Adrenal gland (tissue), 12 donors: ENCODE results near the gene CPD. TPM values are rescaled to one million over a fixed set of nuclear protein-coding genes. Genes with fewer than 3 reads are reported as not detected.

Source experiments
- DNase-seq, 7 donors: peaks; one replicate each; pipeline ENCODE4 v3.0.0-alpha.2; 2019 to 2020
- H3K27ac ChIP-seq, 5 donors: fragments of 200-600 bp; sonication (generic) in 4 of 5; 1 replicate in 3 of 5; 2 replicates in 2 of 5; pipeline versions ENCODE4 v1.5.1 to v1.8.0; 2016 to 2020; ENCODE audit warnings: mild to moderate bottlenecking in 1 of 5
- H3K27me3 ChIP-seq: fragments of 200-600 bp; 2 replicates; pipeline ENCODE4 v1.8.0; 2021
- H3K36me3 ChIP-seq, 2 donors: fragments of 200-600 bp; replicated peaks in 1 of 2; 1 replicate in 1 of 2; 2 replicates in 1 of 2; pipeline versions ENCODE4 v1.5.1 to v1.8.0; 2018 to 2022
- H3K4me1 ChIP-seq, 2 donors: fragments of 200-600 bp; replicated peaks in 1 of 2; 1 replicate in 1 of 2; 2 replicates in 1 of 2; pipeline versions ENCODE4 v1.5.1 to v1.8.0; 2018 to 2021
- H3K4me3 ChIP-seq, 4 donors: fragments of 200-600 bp; sonication (generic) in 3 of 4; one replicate each; pipeline ENCODE4 v1.5.1; 2016 to 2018
- H3K9me3 ChIP-seq, 3 donors: fragments of 200-600 bp; sonication (generic) in 1 of 3; replicated peaks in 1 of 3; 1 replicate in 2 of 3; 2 replicates in 1 of 3; pipeline versions ENCODE4 v1.5.1 to v1.8.0; 2016 to 2021
- CTCF ChIP-seq, 6 experiments: fragments of 450-650 bp in 4 of 6; fragments of 200-600 bp in 2 of 6; sonication (generic) in 1 of 6; IDR thresholded peaks; 1 replicate in 5 of 6; 2 replicates in 1 of 6; pipeline versions ENCODE4 v1.5.1 to v1.8.0; 2016 to 2021; ENCODE audit warnings: antibody characterized with exemption in 6 of 6, mild to moderate bottlenecking in 2 of 6, moderate library complexity in 1 of 6
- POLR2A ChIP-seq, 2 donors: fragments of 450-650 bp; IDR thresholded peaks; one replicate each; pipeline ENCODE4 v1.6.1; 2017; ENCODE audit warnings: antibody characterized with exemption in 2 of 2, mild to moderate bottlenecking in 2 of 2, moderate library complexity in 1 of 2
- WGBS, 4 donors: extraction: QIAGEN DNeasy Blood & Tissue Kit in 2 of 4; methylation state at CpG; one replicate each; pipeline versions ENCODE4 v1.1.5 to v1.1.7; 2013 to 2017; 5-methylcytosine and 5-hydroxymethylcytosine counted together
- intact Hi-C, 2 donors: fragments of 100-400 bp; cut with DNase I; formaldehyde crosslinking; loops; one replicate each; pipeline versions ENCODE4 v1.14.1 to v1.15.0; 2022 to 2023
- polyA plus RNA-seq, 3 donors: library from polyadenylated mRNA; stranded (reverse); fragments of 200-250 nt in 2 of 3; fragments of 350-450 nt in 1 of 3; fragmentation: Illumina TruSeq in 1 of 3; extraction: RNeasy Lipid Tissue Mini Kit (QIAGEN cat#74804) in 1 of 3; gene quantifications; one replicate each; pipeline ENCODE4 v1.2.3, GENCODE V29; 2013 to 2014
- total RNA-seq, 9 donors: library from RNA; depleted of rRNA in 4 of 9; stranded (reverse); fragments of >200 nt in 4 of 9; fragments of 120-200 nt in 1 of 9; fragmentation: NEBNext Ultra II Directional in 1 of 9; extraction: Animal tissue kit (Norgen Biotek cat#: 25700) in 1 of 9; gene quantifications; one replicate each; pipeline versions ENCODE4 v1.1.0 to v1.2.4, GENCODE V29; 2013 to 2023
- donor health status: healthy with polysubstance abuse.
- donor health status: Bipolar disorder and iron deficiency.
- donor health status: DM: yes; HTN: yes; CAD: no.
- donor health status: DM: no; HTN: no; CAD: no.
- donor health status: DM: no; HTN: no; CAD: no.
- donor health status: DM: yes; HTN: yes; CAD: no.

The CPD gene
- total and polyA plus RNA-seq, 12 donors: 4.2 to 52.8 (median 33.0) TPM

GRCh38 chr17:30468465-30468864 lies 89.7 kb downstream of the CPD start:
- Histone ChIP-seq H3K27ac (no peak overlapping the region), H3K27me3 (no peaks in the 10 kb centered on the region)
- WGBS, 4 donors: 98 to 100% (median 98%) methylated on average over 2 of the region's 2 CpGs

DNA sequence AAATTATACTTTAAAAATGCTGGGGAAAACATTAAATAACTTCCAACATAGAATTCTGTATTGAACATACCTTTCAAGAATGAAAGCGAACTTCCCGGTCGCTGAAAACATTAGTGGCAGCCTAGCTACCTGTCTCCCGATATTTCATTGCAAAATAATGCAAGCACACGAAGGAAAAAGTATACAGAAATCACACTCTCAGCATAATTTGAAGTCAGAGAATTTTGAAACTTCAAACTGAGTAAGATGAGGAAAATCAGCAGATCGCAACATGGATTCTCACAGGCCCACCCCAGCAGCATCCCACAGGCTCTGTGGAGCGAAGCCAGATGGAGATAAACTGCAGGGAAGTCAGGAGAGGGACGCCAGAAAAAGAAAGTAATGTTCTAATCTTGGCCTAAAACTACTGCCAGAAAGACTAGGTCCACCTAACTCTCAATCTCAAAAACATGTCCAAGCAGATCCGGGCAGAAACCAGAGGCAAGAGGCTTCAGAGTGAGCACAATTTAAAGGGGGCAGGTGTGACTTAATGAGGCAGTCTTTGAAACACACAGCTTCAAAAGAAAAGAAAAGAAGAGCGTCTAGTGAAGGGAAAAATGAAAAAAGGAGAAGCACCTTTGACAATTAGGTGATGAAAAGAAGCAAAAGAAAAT lies 93.6 kb downstream of the CPD start:
- Histone ChIP-seq H3K4me3 (no peak overlapping the region), H3K9me3 (no peaks in the 10 kb centered on the region), H3K27ac (no peak overlapping the region), H3K4me1 (peaks cover 0 to 5% of the 10 kb centered on the region in 2 donors), H3K36me3 (no peaks in the 10 kb centered on the region), H3K27me3 (no peaks in the 10 kb centered on the region)
- WGBS, 4 donors: 65 to 72% (median 68%) methylated on average over 10 of the region's 10 CpGs
- no peak for DNase-seq
- TF ChIP-seq POLR2A (IDR thresholded peaks at IDR 0.05) (no peak), CTCF (IDR thresholded peaks at IDR 0.05) (no peak)
- intact Hi-C loops: loop anchor here in 1 of 2 donors (10.0 kb wide), 1 partner anchor 128 kb away; no protein-coding TSS in a partner anchor

More at GRCh38 chr17:30468465-30468864, 89.7 kb downstream of the CPD start:
- DNase-seq: no peak
- Histone ChIP-seq H3K4me3 (no peak overlapping the region), H3K36me3 (no peaks in the 10 kb centered on the region), H3K9me3 (no peaks in the 10 kb centered on the region), H3K4me1 (no peaks in the 10 kb centered on the region)
- intact Hi-C loops: no loop called here
- no peak for TF ChIP-seq CTCF (IDR thresholded peaks at IDR 0.05)

- peaks cover 8 to 19% of the 10 kb centered on the region in 2 donors for H3K4me1 ChIP-seq
- intact Hi-C loops: loop anchor here in 1 of 2 donors (10.0 kb wide), 1 partner anchor 130 kb away; no protein-coding TSS in a partner anchor
- H3K27ac ChIP-seq: no peak overlapping the region
- H3K9me3 ChIP-seq: no peaks in the 10 kb centered on the region
- no peak for DNase-seq
- H3K27me3 ChIP-seq: no peaks in the 10 kb centered on the region
- H3K36me3 ChIP-seq: no peaks in the 10 kb centered on the region
- H3K4me3 ChIP-seq: no peak overlapping the region
- TF ChIP-seq POLR2A (IDR thresholded peaks at IDR 0.05) (no peak), CTCF (IDR thresholded peaks at IDR 0.05) (no peak)
- WGBS, 4 donors: 80 to 95% (median 84%) methylated on average over 1 to 2 of the region's 2 CpGs
These were observed 96.5 kb downstream of the CPD start for GRCh38 chr17:30475206-30475605.

DNA sequence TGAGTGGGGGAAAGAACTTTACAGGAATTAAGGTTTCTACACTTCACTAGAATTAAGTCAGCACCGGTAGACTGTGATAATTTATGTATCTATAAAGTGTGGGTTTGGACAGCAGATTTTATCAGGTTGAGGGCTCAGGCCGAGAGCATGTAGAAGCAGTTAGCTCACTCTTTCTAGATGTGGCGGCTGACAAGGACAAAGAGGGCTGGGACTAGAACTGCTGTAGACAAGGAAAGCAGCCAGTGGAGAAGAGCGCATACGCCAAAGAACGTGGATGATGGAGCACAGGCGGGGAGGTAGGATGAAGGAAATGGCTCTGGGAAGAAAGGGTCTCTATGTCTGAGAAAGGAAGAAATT lies 98.0 kb downstream of the CPD start:
- Histone ChIP-seq H3K4me1 (peaks cover 8 to 19% of the 10 kb centered on the region in 2 donors), H3K9me3 (no peaks in the 10 kb centered on the region), H3K27ac (peak overlapping the region in 3 of 5 donors; percentile 92 to 96 (median 94)), H3K36me3 (peaks cover 0 to 11% of the 10 kb centered on the region in 2 donors), H3K27me3 (no peaks in the 10 kb centered on the region), H3K4me3 (peak overlapping the region in 1 of 4 donors; percentile 75)
- intact Hi-C loops: loop anchor here in 1 of 2 donors (10.0 kb wide), 1 partner anchor 132 kb away; no protein-coding TSS in a partner anchor
- TF ChIP-seq CTCF (IDR thresholded peaks at IDR 0.05): no peak
- TF ChIP-seq POLR2A (IDR thresholded peaks at IDR 0.05): no peak
- DNase-seq: peak in 3 of 7 donors; percentile 10 to 27 (median 19)
- WGBS, 4 donors: 10 to 16% (median 13%) methylated on average over 7 of the region's 7 CpGs
